Gastroesophageal sphincter (tissue), 4 donors: Measurements from ENCODE around the gene TSPAN8. TPM values are rescaled to one million over a fixed set of nuclear protein-coding genes. Genes with fewer than 3 reads are reported as not detected.

Experiments
- ATAC-seq: fragments of 150-250 bp; one replicate; pipeline ENCODE4 v1.9.1; 2016; ENCODE audit warnings: mild to moderate bottlenecking, moderate library complexity
- H3K27ac ChIP-seq, 4 donors: fragments of 200-600 bp; sonication (generic) in 3 of 4; 1 replicate in 3 of 4; 2 replicates in 1 of 4; pipeline ENCODE4 v1.5.1; 2016 to 2019
- H3K27me3 ChIP-seq: fragments of 200-600 bp; sonication (generic); one replicate; pipeline ENCODE4 v1.5.1; 2019
- H3K36me3 ChIP-seq, 2 donors: fragments of 200-600 bp; sonication (generic); one replicate each; pipeline ENCODE4 v1.5.1; 2019; ENCODE audit warnings: control low read depth in 1 of 2
- H3K4me1 ChIP-seq, 3 donors: fragments of 200-600 bp; sonication (generic); 1 replicate in 2 of 3; 2 replicates in 1 of 3; pipeline ENCODE4 v1.5.1; 2016 to 2019; ENCODE audit warnings: control low read depth in 2 of 3
- H3K4me3 ChIP-seq, 2 donors: fragments of 200-600 bp; sonication (generic); one replicate each; pipeline ENCODE4 v1.5.1; 2019; ENCODE audit warnings: mild to moderate bottlenecking in 1 of 2, moderate library complexity in 1 of 2
- H3K9me3 ChIP-seq, 3 donors: fragments of 200-600 bp; sonication (generic); one replicate each; pipeline ENCODE4 v1.5.1; 2017 to 2019; ENCODE audit warnings: control low read depth in 2 of 3
- EP300 ChIP-seq: sonication (generic); formaldehyde crosslinking; IDR thresholded peaks from one replicate; pipeline ENCODE4 v1.6.1; 2017; ENCODE audit warnings: antibody characterized with exemption, mild to moderate bottlenecking
- POLR2A ChIP-seq, 2 donors: fragments of 450-650 bp; IDR thresholded peaks; one replicate each; pipeline ENCODE4 v1.6.1; 2017; ENCODE audit warnings: antibody characterized with exemption in 2 of 2, mild to moderate bottlenecking in 2 of 2, moderate library complexity in 1 of 2
- POLR2AphosphoS5 ChIP-seq: sonication (generic); formaldehyde crosslinking; IDR thresholded peaks from one replicate; pipeline ENCODE4 v1.6.1; 2017; ENCODE audit warnings: antibody characterized with exemption
- WGBS, 2 donors: methylation state at CpG; one replicate each; pipeline ENCODE4 v1.1.5; 2018; ENCODE audit warnings: low coverage in 1 of 2; 5-methylcytosine and 5-hydroxymethylcytosine counted together
- total RNA-seq, 4 donors: library from RNA; depleted of rRNA; stranded (reverse); fragments of >200 nt; gene quantifications; one replicate each; pipeline ENCODE4 v1.1.0, GENCODE V29; 2016
- TF ChIP-seq, protein P1 (sequence below), 4 experiments: fragments of 200-600 bp in 2 of 4; fragments of 450-650 bp in 2 of 4; sonication (generic) in 1 of 4; IDR thresholded peaks; one replicate each; pipeline ENCODE4 v1.5.1; 2017 to 2019; ENCODE audit warnings: antibody characterized with exemption in 4 of 4, mild to moderate bottlenecking in 2 of 4, moderate library complexity in 2 of 4

Gene TSPAN8
- total RNA-seq, 4 donors from 2014 or later = 0.81 to 5.9 (median 3.3) TPM

DNA sequence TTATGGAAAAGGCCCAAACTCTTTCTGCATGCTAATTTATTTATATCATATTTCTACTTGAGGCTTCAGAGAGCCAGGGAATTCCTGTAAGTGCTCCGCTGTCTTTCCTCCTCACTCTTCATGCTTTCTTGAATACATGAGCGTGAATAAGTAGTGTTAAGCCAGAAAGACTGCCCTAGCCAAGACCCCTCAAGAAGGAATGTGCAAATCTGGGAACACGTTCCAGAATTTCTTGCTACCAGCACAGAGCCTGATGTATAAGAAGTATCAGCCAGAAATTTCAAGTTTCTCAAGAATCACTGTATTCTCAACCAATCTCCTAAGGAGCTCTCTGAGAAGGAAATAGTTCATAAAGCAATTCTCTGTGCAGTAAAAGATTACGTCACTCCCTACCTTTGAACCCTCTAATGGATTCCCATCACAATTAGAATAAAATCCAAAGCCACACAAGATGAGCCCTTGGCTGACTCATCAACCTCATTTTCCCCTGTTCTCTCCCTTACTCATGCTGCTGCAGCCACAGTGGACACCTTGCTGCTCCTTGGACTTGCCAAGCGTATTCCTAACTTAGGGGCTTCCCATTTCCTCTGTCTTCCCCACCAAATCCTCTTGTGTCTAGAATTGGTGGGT is 6.9 kb upstream of the TSPAN8 start:
- no peak for ATAC-seq
- no peak overlapping the region for H3K27ac ChIP-seq
- H3K4me3 ChIP-seq = no peak overlapping the region
- peaks cover 0 to 18% (median 0%) of the 10 kb centered on the region in 3 donors for H3K9me3 ChIP-seq
- no peaks in the 10 kb centered on the region for H3K36me3 ChIP-seq
- no peaks in the 10 kb centered on the region for H3K27me3 ChIP-seq
- TF ChIP-seq, protein P1, sequence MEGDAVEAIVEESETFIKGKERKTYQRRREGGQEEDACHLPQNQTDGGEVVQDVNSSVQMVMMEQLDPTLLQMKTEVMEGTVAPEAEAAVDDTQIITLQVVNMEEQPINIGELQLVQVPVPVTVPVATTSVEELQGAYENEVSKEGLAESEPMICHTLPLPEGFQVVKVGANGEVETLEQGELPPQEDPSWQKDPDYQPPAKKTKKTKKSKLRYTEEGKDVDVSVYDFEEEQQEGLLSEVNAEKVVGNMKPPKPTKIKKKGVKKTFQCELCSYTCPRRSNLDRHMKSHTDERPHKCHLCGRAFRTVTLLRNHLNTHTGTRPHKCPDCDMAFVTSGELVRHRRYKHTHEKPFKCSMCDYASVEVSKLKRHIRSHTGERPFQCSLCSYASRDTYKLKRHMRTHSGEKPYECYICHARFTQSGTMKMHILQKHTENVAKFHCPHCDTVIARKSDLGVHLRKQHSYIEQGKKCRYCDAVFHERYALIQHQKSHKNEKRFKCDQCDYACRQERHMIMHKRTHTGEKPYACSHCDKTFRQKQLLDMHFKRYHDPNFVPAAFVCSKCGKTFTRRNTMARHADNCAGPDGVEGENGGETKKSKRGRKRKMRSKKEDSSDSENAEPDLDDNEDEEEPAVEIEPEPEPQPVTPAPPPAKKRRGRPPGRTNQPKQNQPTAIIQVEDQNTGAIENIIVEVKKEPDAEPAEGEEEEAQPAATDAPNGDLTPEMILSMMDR (IDR thresholded peaks at IDR 0.05) = no peak
- TF ChIP-seq EP300 = no peak
- no peak for TF ChIP-seq POLR2A (IDR thresholded peaks at IDR 0.05)
- no peak for TF ChIP-seq POLR2AphosphoS5
- no peaks in the 10 kb centered on the region for H3K4me1 ChIP-seq
- WGBS, 2 donors = 49 to 55% methylated on average over 2 to 5 of the region's 5 CpGs

DNA sequence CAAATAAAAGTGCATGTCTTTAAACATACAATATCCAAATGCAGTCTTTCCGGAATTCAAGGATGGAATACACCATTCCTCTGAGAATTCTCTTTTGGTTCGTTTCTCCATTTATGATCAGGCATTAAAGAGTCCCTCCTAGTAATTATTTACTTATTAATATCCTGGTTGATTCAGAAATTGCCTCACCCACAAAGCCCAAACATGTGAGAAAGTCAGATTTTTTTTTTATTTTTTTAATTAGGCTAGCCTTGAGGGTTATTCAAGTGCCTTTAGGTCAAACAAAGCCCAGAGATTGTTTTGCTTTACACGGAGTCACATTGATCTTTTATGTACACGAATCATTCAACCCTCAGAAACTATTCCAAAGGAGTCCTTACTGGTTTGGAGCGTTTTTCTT is 6.4 kb upstream of the TSPAN8 start:
- 57 to 73% methylated on average over 4 to 5 of the region's 5 CpGs for WGBS, 2 donors
- TF ChIP-seq POLR2A (IDR thresholded peaks at IDR 0.05) (no peak), EP300 (no peak), POLR2AphosphoS5 (no peak)
- TF ChIP-seq, protein P1 (IDR thresholded peaks at IDR 0.05) = no peak
- H3K36me3 ChIP-seq = no peaks in the 10 kb centered on the region
- ATAC-seq = no peak
- no peaks in the 10 kb centered on the region for H3K27me3 ChIP-seq
- no peaks in the 10 kb centered on the region for H3K4me1 ChIP-seq
- no peak overlapping the region for H3K27ac ChIP-seq
- H3K9me3 ChIP-seq = peaks cover 0 to 18% (median 0%) of the 10 kb centered on the region in 3 donors
- no peak overlapping the region for H3K4me3 ChIP-seq

- no peaks in the 10 kb centered on the region for H3K4me1 ChIP-seq
- H3K36me3 ChIP-seq = no peaks in the 10 kb centered on the region
- H3K9me3 ChIP-seq = peaks cover 0 to 16% (median 0%) of the 10 kb centered on the region in 3 donors
- WGBS, 2 donors = 69 to 73% methylated on average over 7 to 8 of the region's 8 CpGs
- no peak for ATAC-seq
- TF ChIP-seq, protein P1 (IDR thresholded peaks at IDR 0.05) = no peak
- TF ChIP-seq EP300 (no peak), POLR2AphosphoS5 (no peak), POLR2A (IDR thresholded peaks at IDR 0.05) (no peak)
- H3K27me3 ChIP-seq = no peaks in the 10 kb centered on the region
- no peak overlapping the region for H3K4me3 ChIP-seq
- H3K27ac ChIP-seq = no peak overlapping the region
Observed at GRCh38 chr12:71162832-71163763, 5.3 kb upstream of the TSPAN8 start.

- ATAC-seq = no peak
- TF ChIP-seq, protein P1 (IDR thresholded peaks at IDR 0.05) = no peak
- TF ChIP-seq POLR2AphosphoS5 = no peak
- TF ChIP-seq EP300 = no peak
- TF ChIP-seq POLR2A (IDR thresholded peaks at IDR 0.05) = no peak
- no peaks in the 10 kb centered on the region for H3K27me3 ChIP-seq
- WGBS, 2 donors = 18 to 62% methylated on average over 1 of the region's 1 CpG
- H3K36me3 ChIP-seq = no peaks in the 10 kb centered on the region
- H3K27ac ChIP-seq = no peak overlapping the region
- no peak overlapping the region for H3K4me3 ChIP-seq
- H3K9me3 ChIP-seq = peaks cover 0 to 13% (median 0%) of the 10 kb centered on the region in 3 donors
- H3K4me1 ChIP-seq = no peaks in the 10 kb centered on the region
Observed at GRCh38 chr12:71161591-71161990, 3.8 kb upstream of the TSPAN8 start.
